ENCODE results near the gene METTL24. TPM values are rescaled to one million over a fixed set of nuclear protein-coding genes. Genes with fewer than 3 reads are reported as not detected.
A peak's percentile ranks its signal among the peaks of the same experiment; 100 is the strongest.

The METTL24 gene
- total RNA-seq (1 to 10 TPM; 3.5 to 6.0 TPM), polyA plus RNA-seq (ENCODE audit: insufficient read depth, low read depth, low replicate concordance) (6.3 TPM)
- long read RNA-seq, donor 1 = 0 reads
- long read RNA-seq, donor 2 = 0 reads

GRCh38 chr6:110357664-110358552 lies at the start of gene METTL24:
METTL24 (minus strand) TSS chr6:110358349; CDS start chr6:110358272, 77 bp downstream.
- Histone ChIP-seq H3K4me1 (peaks cover 10% of the 10 kb centered on the region), H3K9me3 (no peaks in the 10 kb centered on the region), H3K36me3 (ENCODE audit: low read depth, missing control alignments) (no peaks in the 10 kb centered on the region), H3K27ac (peak within 1 kb of the TSS; percentile 78 to 89), H3K27me3 (no peaks in the 10 kb centered on the region), H3K4me3 (peak within 1 kb of the TSS; percentile 62 to 68)
- TF ChIP-seq CTCF (IDR thresholded peaks at IDR 0.05) = no peak
- TF ChIP-seq POLR2A (IDR thresholded peaks at IDR 0.05) = no peak
- DNase-seq = peak; percentile 24
- 1 to 3% methylated on average over 25 to 36 of the region's 107 CpGs for WGBS, 2 donors
- intact Hi-C loops (cut with DNase I; ENCODE audit: low total_unique reads) = no loop called here

GRCh38 chr6:110404607-110405006 lies 46.5 kb upstream of the METTL24 start:
- TF ChIP-seq CTCF (IDR thresholded peaks at IDR 0.05) (no peak), POLR2A (IDR thresholded peaks at IDR 0.05) (no peak)
- no peaks in the 10 kb centered on the region for H3K36me3 ChIP-seq (ENCODE audit: low read depth, missing control alignments)
- 63 to 79% methylated on average over 8 of the region's 8 CpGs for WGBS, 2 donors
- intact Hi-C loops (cut with DNase I; ENCODE audit: low total_unique reads) = no loop called here
- H3K4me1 ChIP-seq = no peaks in the 10 kb centered on the region
- no peak overlapping the region for H3K4me3 ChIP-seq
- no peaks in the 10 kb centered on the region for H3K27me3 ChIP-seq
- DNase-seq = no peak
- H3K27ac ChIP-seq = no peak overlapping the region
- no peaks in the 10 kb centered on the region for H3K9me3 ChIP-seq

GRCh38 chr6:110401585-110402176 lies 43.5 kb upstream of the METTL24 start:
- Histone ChIP-seq H3K9me3 (no peaks in the 10 kb centered on the region), H3K4me1 (no peaks in the 10 kb centered on the region), H3K27ac (no peak overlapping the region), H3K36me3 (ENCODE audit: low read depth, missing control alignments) (no peaks in the 10 kb centered on the region), H3K4me3 (no peak overlapping the region), H3K27me3 (no peaks in the 10 kb centered on the region)
- intact Hi-C loops (cut with DNase I; ENCODE audit: low total_unique reads) = no loop called here
- no peak for TF ChIP-seq POLR2A (IDR thresholded peaks at IDR 0.05)
- TF ChIP-seq CTCF (IDR thresholded peaks at IDR 0.05) = no peak
- DNase-seq = no peak
- whole genome bisulfite sequencing, 2 donors = 85 to 86% methylated on average over 4 of the region's 4 CpGs

GRCh38 chr6:110400208-110400607 lies 42.1 kb upstream of the METTL24 start:
- H3K27ac ChIP-seq = peak overlapping the region in 1 of 2 donors; percentile 36
- no peaks in the 10 kb centered on the region for H3K36me3 ChIP-seq (ENCODE audit: low read depth, missing control alignments)

More at GRCh38 chr6:110400208-110400607, 42.1 kb upstream of the METTL24 start:
- Histone ChIP-seq H3K4me1 (no peaks in the 10 kb centered on the region), H3K27me3 (no peaks in the 10 kb centered on the region), H3K9me3 (no peaks in the 10 kb centered on the region), H3K4me3 (peak overlapping the region; percentile 34 to 40)
- WGBS, 2 donors = 23 to 53% methylated on average over 10 to 18 of the region's 18 CpGs
- intact Hi-C loops (cut with DNase I; ENCODE audit: low total_unique reads) = no loop called here
- DNase-seq = no peak
- no peak for TF ChIP-seq POLR2A (IDR thresholded peaks at IDR 0.05)
- TF ChIP-seq CTCF (IDR thresholded peaks at IDR 0.05) = no peak
